GOT3 (cell line): Measurements from ENCODE around the gene FBXW9.
A peak's percentile ranks its signal among the peaks of the same experiment; 100 is the strongest.
"Not testable (repeated sequence)": the region's sequence is repeated elsewhere in the genome, so short reads cannot be mapped to it uniquely, and the experiment has no call there.

Experiments used
- DNase-seq: peaks from one replicate; lab custom pipeline; 2025; ENCODE audit warnings: mixed read lengths; lab: John Stamatoyannopoulos, UW

FBXW9 gene

GRCh38 chr19:12652219-12652618, 44.2 kb downstream of the FBXW9 start:
- DNase-seq, result no peak

GRCh38 chr19:12649941-12650340, 46.5 kb downstream of the FBXW9 start:
- DNase-seq, result no peak

GRCh38 chr19:12648088-12648487, 48.3 kb downstream of the FBXW9 start:
- DNase-seq, result no peak

GRCh38 chr19:12647490-12648071, 48.9 kb downstream of the FBXW9 start:
- no peak for DNase-seq

GRCh38 chr19:12647047-12647446, 49.4 kb downstream of the FBXW9 start:
- no peak for DNase-seq

- no peak for DNase-seq
These were observed 49.9 kb downstream of the FBXW9 start for GRCh38 chr19:12646551-12646950.

GRCh38 chr19:12643716-12644115, 52.7 kb downstream of the FBXW9 start:
- not testable (repeated sequence) for DNase-seq

- DNase-seq, result no peak
These were observed 53.9 kb downstream of the FBXW9 start for GRCh38 chr19:12642506-12642905.

- DNase-seq, result no peak
These were observed 55.0 kb downstream of the FBXW9 start for GRCh38 chr19:12641456-12641855.

GRCh38 chr19:12639901-12640613, 56.4 kb downstream of the FBXW9 start:
- peak; percentile 41 for DNase-seq
